ENCODE data around the gene LRRC3B.

GRCh38 chr3:26653811-26654425, 31.3 kb downstream of the LRRC3B start:
- no peak for TF ChIP-seq CTCF (IDR thresholded peaks at IDR 0.05; ENCODE audit: extremely low read depth in 1 of 2, insufficient read depth in 1 of 2, low read depth in 1 of 2, low read length in 2 of 2)
- no peak for TF ChIP-seq MYC (IDR thresholded peaks at IDR 0.05; ENCODE audit: low read depth, low read length)
- TF ChIP-seq GATA2 (IDR thresholded peaks at IDR 0.05; ENCODE audit: insufficient read depth, insufficient read length, low read depth, low read length) = no peak

All from endothelial cell of umbilical vein (primary cell).